B cell (primary cell): ENCODE measurements around the gene CFAP100. TPM values are rescaled to one million over a fixed set of nuclear protein-coding genes. Genes with fewer than 3 reads are reported as not detected.

ENCODE experiments used
- ATAC-seq: fragments of 200-7000 bp; cut with Tn5 transposase; one replicate; pipeline ENCODE4 v1.10.0; 2021; ENCODE audit warnings: low read depth, mild to moderate bottlenecking, moderate number of reproducible peaks, moderate library complexity
- CTCF ChIA-PET: fragments of 350-600 bp; sonication (Branson Sonifier 250); formaldehyde crosslinking; loops from one replicate; lab custom pipeline; 2021; ENCODE audit warnings: antibody characterized with exemption, inconsistent platforms; lab: Charles Lee
- POLR2A ChIA-PET: fragments of 350-600 bp; sonication (Branson Sonifier 250); formaldehyde crosslinking; loops from one replicate; lab custom pipeline; 2021; ENCODE audit warnings: antibody characterized with exemption; lab: Charles Lee
- DNase-seq: peaks from one replicate; pipeline ENCODE4 v3.0.0; 2013
- H2AFZ ChIP-seq: 2 replicates; pipeline ENCODE4 v1.6.1; 2012; ENCODE audit warnings: mild to moderate bottlenecking, low read depth, low read length; ENCODE audit not compliant: insufficient read depth, poor library complexity, severe bottlenecking
- H3K27ac ChIP-seq, 2 donors: 1 replicate in 1 of 2; 2 replicates in 1 of 2; pipeline ENCODE4 v1.5.1; 2012 to 2013; ENCODE audit warnings: low read length in 2 of 2, mild to moderate bottlenecking in 2 of 2, moderate library complexity in 1 of 2
- H3K27me3 ChIP-seq, 4 experiments: fragments of 200-600 bp in 1 of 4; sonication (generic) in 1 of 4; replicated peaks in 1 of 4; 1 replicate in 2 of 4; 2 replicates in 2 of 4; pipeline versions ENCODE4 v1.6.1 to v1.7.0; 2013 to 2016; ENCODE audit warnings: low read length in 3 of 4, mild to moderate bottlenecking in 2 of 4, mixed read lengths in 1 of 4, moderate library complexity in 1 of 4; ENCODE audit not compliant: insufficient read depth in 4 of 4, control insufficient read depth in 3 of 4; ENCODE audit errors: control extremely low read depth in 1 of 4
- H3K36me3 ChIP-seq, 2 experiments: replicated peaks in 1 of 2; 1 replicate in 1 of 2; 2 replicates in 1 of 2; pipeline versions ENCODE4 v1.6.1 to v1.7.1; 2013; ENCODE audit warnings: low read length in 1 of 2; ENCODE audit not compliant: insufficient read depth in 2 of 2, control insufficient read depth in 1 of 2; ENCODE audit errors: control extremely low read depth in 1 of 2, extremely low read depth in 1 of 2
- H3K4me1 ChIP-seq, 2 donors: fragments of 200-600 bp in 1 of 2; sonication (generic) in 1 of 2; 1 replicate in 1 of 2; 2 replicates in 1 of 2; pipeline versions ENCODE4 v1.5.1 to v1.6.1; 2013 to 2017; ENCODE audit warnings: low read length in 2 of 2; ENCODE audit not compliant: control insufficient read depth in 2 of 2, insufficient read depth in 2 of 2
- H3K4me2 ChIP-seq: replicated peaks from 2 replicates; pipeline ENCODE3; 2012; ENCODE audit warnings: mild to moderate bottlenecking, low read depth, low read length; ENCODE audit not compliant: poor library complexity, severe bottlenecking
- H3K4me3 ChIP-seq, 5 experiments: fragments of 200-600 bp in 1 of 5; sonication (generic) in 1 of 5; 1 replicate in 3 of 5; 2 replicates in 2 of 5; pipeline versions ENCODE4 v1.5.1 to v1.7.0; 2011 to 2016; ENCODE audit warnings: low read length in 4 of 5, mild to moderate bottlenecking in 4 of 5, low read depth in 2 of 5, control low read depth in 1 of 5, moderate library complexity in 1 of 5; ENCODE audit not compliant: insufficient read depth in 1 of 5; ENCODE audit errors: control extremely low read depth in 1 of 5, extremely low read depth in 1 of 5
- H3K79me2 ChIP-seq: fragments of 200-600 bp; sonication (generic); one replicate; pipeline ENCODE4 v1.6.0; 2016; ENCODE audit warnings: low read length; ENCODE audit not compliant: control insufficient read depth, insufficient read depth
- H3K9ac ChIP-seq: fragments of 200-600 bp; sonication (generic); 2 replicates; pipeline ENCODE4 v1.6.1; 2017; ENCODE audit warnings: mild to moderate bottlenecking, low read length, moderate library complexity
- H3K9me3 ChIP-seq, 3 donors: one replicate each; pipeline versions ENCODE4 v1.6.1 to v1.7.1; 2013; ENCODE audit warnings: low read length in 2 of 3; ENCODE audit not compliant: control insufficient read depth in 2 of 3, insufficient read depth in 1 of 3; ENCODE audit errors: control extremely low read depth in 1 of 3
- H4K20me1 ChIP-seq: 2 replicates; pipeline ENCODE4 v1.6.0; 2012; ENCODE audit warnings: mild to moderate bottlenecking, low read length; ENCODE audit not compliant: insufficient read depth, control insufficient read depth, poor library complexity, severe bottlenecking
- H3K27ac Mint-ChIP-seq: one replicate; pipeline ENCODE4 v1.8.0; 2021; ENCODE audit warnings: mixed read lengths
- H3K27me3 Mint-ChIP-seq: one replicate; pipeline ENCODE4 v1.8.0; 2021; ENCODE audit warnings: mixed read lengths
- H3K4me1 Mint-ChIP-seq: one replicate; pipeline ENCODE4 v1.8.0; 2021; ENCODE audit warnings: mixed read lengths
- H3K4me3 Mint-ChIP-seq: one replicate; pipeline ENCODE4 v1.8.0; 2021; ENCODE audit warnings: mixed read lengths
- H3K9me3 Mint-ChIP-seq: one replicate; pipeline ENCODE4 v1.8.0; 2022; ENCODE audit warnings: mixed read lengths; ENCODE audit not compliant: insufficient read depth
- EZH2 ChIP-seq: IDR thresholded peaks from 2 replicates; pipeline ENCODE4 v1.6.1; 2012; ENCODE audit warnings: borderline replicate concordance, low read depth, mild to moderate bottlenecking, moderate library complexity, low read length; ENCODE audit not compliant: insufficient read depth, poor library complexity, severe bottlenecking
- WGBS: methylation state at CpG from one replicate; pipeline ENCODE4 v1.1.5; 2013; ENCODE audit warnings: missing lambda C conversion rate; ENCODE audit not compliant: insufficient coverage; 5-methylcytosine and 5-hydroxymethylcytosine counted together
- intact Hi-C: fragments of 100-400 bp; cut with micrococcal nuclease; formaldehyde crosslinking; loops from one replicate; pipeline ENCODE4 v1.10.0; 2022
- polyA plus RNA-seq: library from polyadenylated mRNA; depleted of rRNA; stranded (reverse); fragments of >200 nt; gene quantifications from 2 replicates; pipeline ENCODE4 v1.2.3, GENCODE V29; 2012
- total RNA-seq, 2 donors: library from RNA; stranded (reverse); fragments of 120-200 nt in 1 of 2; gene quantifications; 1 replicate in 1 of 2; 2 replicates in 1 of 2; pipeline versions ENCODE4 v1.2.3 to v1.2.4, GENCODE V29; 2013 to 2022
- TF ChIP-seq, protein P1 (sequence below): fragments of 200-600 bp; IDR thresholded peaks from one replicate; pipeline ENCODE4 v1.8.0; 2022; ENCODE audit warnings: antibody characterized with exemption, mild to moderate bottlenecking

Gene CFAP100
- total and polyA plus RNA-seq, 2 donors (not counting 1 experiment from before 2014, with no cell fraction given): not detected

DNA sequence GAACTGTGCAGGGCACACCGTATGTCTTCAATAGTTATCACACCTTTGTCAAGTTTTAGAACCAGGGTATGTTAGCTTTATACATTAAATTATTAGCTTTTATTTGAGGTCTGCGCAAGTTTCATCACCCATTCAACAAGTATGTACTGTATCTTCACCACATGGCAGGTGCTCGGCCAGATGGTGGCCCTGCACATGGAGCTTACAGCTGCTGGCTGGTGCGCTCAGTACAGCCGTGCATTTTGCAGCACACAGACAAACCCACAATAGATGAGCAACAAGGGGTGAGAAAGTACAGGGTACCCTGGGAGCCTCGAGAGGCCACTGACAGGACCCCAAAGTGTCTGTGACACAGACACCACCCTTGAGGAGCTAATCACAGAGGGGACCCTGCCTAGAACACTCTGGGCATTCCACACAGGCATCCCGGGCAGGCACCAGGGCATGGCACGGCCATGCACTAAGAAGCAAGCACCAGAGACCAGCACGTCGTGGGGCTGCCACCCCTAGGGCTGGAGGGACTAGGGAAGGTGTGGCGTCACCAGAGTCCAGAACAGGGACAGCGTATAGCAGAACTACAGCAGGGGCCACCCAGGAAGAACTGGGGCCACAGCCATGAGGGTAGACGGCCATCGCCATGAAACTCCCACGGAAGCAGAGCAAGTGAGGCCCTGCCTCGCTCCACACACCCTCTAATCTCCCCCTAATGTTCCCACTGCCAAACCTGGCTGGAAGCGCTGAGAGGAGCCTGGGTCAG is 53.6 kb downstream of the CFAP100 start:
- H3K4me2 ChIP-seq: no peak overlapping the region
- TF ChIP-seq EZH2: no peak
- TF ChIP-seq, protein P1, sequence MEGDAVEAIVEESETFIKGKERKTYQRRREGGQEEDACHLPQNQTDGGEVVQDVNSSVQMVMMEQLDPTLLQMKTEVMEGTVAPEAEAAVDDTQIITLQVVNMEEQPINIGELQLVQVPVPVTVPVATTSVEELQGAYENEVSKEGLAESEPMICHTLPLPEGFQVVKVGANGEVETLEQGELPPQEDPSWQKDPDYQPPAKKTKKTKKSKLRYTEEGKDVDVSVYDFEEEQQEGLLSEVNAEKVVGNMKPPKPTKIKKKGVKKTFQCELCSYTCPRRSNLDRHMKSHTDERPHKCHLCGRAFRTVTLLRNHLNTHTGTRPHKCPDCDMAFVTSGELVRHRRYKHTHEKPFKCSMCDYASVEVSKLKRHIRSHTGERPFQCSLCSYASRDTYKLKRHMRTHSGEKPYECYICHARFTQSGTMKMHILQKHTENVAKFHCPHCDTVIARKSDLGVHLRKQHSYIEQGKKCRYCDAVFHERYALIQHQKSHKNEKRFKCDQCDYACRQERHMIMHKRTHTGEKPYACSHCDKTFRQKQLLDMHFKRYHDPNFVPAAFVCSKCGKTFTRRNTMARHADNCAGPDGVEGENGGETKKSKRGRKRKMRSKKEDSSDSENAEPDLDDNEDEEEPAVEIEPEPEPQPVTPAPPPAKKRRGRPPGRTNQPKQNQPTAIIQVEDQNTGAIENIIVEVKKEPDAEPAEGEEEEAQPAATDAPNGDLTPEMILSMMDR: no peak
- H3K27me3 ChIP-seq: no peaks in the 10 kb centered on the region
- DNase-seq (no peak), ATAC-seq (no peak)
- no peak overlapping the region for H2AFZ ChIP-seq
- no peak overlapping the region for H3K4me3 ChIP-seq
- no peak overlapping the region for H3K27ac ChIP-seq
- no peaks in the 10 kb centered on the region for H3K9me3 ChIP-seq
- no peaks in the 10 kb centered on the region for H3K9me3 Mint-ChIP-seq
- no peak overlapping the region for H3K4me3 Mint-ChIP-seq
- H3K27ac Mint-ChIP-seq: no peak overlapping the region
- ChIA-PET POLR2A (no interaction called here), CTCF (no interaction called here)
- no peaks in the 10 kb centered on the region for H3K79me2 ChIP-seq
- H4K20me1 ChIP-seq: peaks cover 35% of the 10 kb centered on the region
- no peaks in the 10 kb centered on the region for H3K27me3 Mint-ChIP-seq
- H3K9ac ChIP-seq: no peak overlapping the region
- H3K36me3 ChIP-seq: peaks cover 0 to 51% of the 10 kb centered on the region in 2 experiments
- H3K4me1 ChIP-seq: no peaks in the 10 kb centered on the region
- WGBS: 95% methylated on average over 12 of the region's 17 CpGs
- intact Hi-C loops: no loop called here
- no peaks in the 10 kb centered on the region for H3K4me1 Mint-ChIP-seq

DNA sequence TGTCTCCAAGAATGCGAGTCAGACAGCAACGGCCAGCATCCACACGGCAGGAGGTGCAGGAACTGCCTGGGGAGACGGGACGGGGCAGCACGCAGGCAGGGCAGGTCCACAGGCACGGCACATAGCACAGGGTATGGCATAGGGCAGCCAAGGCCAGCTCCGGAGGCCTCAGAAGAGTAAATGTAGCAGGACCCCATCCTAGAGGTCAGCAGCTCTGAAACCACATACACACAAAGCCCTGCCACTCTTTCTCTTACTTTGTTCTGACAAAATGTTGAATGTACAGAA is 54.1 kb downstream of the CFAP100 start:
- intact Hi-C loops: no loop called here
- no peak overlapping the region for H3K4me3 Mint-ChIP-seq
- no peak overlapping the region for H3K9ac ChIP-seq
- ChIA-PET POLR2A (no interaction called here), CTCF (no interaction called here)
- H2AFZ ChIP-seq: no peak overlapping the region
- H3K9me3 Mint-ChIP-seq: no peaks in the 10 kb centered on the region
- no peaks in the 10 kb centered on the region for H3K79me2 ChIP-seq
- no peak for ATAC-seq
- H3K27me3 Mint-ChIP-seq: no peaks in the 10 kb centered on the region
- whole genome bisulfite sequencing: 97% methylated on average over 8 of the region's 8 CpGs
- peaks cover 0 to 50% of the 10 kb centered on the region in 2 experiments for H3K36me3 ChIP-seq
- no peak for DNase-seq
- H3K4me3 ChIP-seq: no peak overlapping the region
- H3K4me2 ChIP-seq: no peak overlapping the region
- H3K4me1 ChIP-seq: no peaks in the 10 kb centered on the region
- peaks cover 38% of the 10 kb centered on the region for H4K20me1 ChIP-seq
- H3K27ac Mint-ChIP-seq: no peak overlapping the region
- H3K27ac ChIP-seq: no peak overlapping the region
- H3K9me3 ChIP-seq: no peaks in the 10 kb centered on the region
- TF ChIP-seq, protein P1: no peak
- no peak for TF ChIP-seq EZH2
- no peaks in the 10 kb centered on the region for H3K27me3 ChIP-seq
- no peaks in the 10 kb centered on the region for H3K4me1 Mint-ChIP-seq
